Ishikawa (cell line): ENCODE measurements around the gene POU2F2.

Experiments used
- CEBPB ChIP-seq: IDR thresholded peaks from 2 replicates; pipeline ENCODE4 v1.6.1; 2012
- CREB1 ChIP-seq: IDR thresholded peaks from 2 replicates; pipeline ENCODE4 v1.6.1; 2012; ENCODE audit warnings: low read depth
- EGR1 ChIP-seq: IDR thresholded peaks from 2 replicates; pipeline ENCODE4 v1.6.1; 2012
- EP300 ChIP-seq: IDR thresholded peaks from 2 replicates; pipeline ENCODE4 v1.6.1; 2012; ENCODE audit warnings: borderline replicate concordance
- FOXM1 ChIP-seq: IDR thresholded peaks from 2 replicates; pipeline ENCODE4 v1.6.1; 2012; ENCODE audit warnings: low read depth, borderline replicate concordance
- MAX ChIP-seq: IDR thresholded peaks from 2 replicates; pipeline ENCODE4 v1.6.1; 2012
- NFIC ChIP-seq: IDR thresholded peaks from 2 replicates; pipeline ENCODE4 v1.6.1; 2012
- RAD21 ChIP-seq: IDR thresholded peaks from 2 replicates; pipeline ENCODE4 v1.6.1; 2012; ENCODE audit warnings: low read depth
- REST ChIP-seq: IDR thresholded peaks from 2 replicates; pipeline ENCODE4 v1.6.1; 2012; ENCODE audit warnings: low read depth, mild to moderate bottlenecking
- TAF1 ChIP-seq: IDR thresholded peaks from 2 replicates; pipeline ENCODE4 v1.6.1; 2012; ENCODE audit warnings: low read depth, mild to moderate bottlenecking
- TCF12 ChIP-seq: IDR thresholded peaks from 2 replicates; pipeline ENCODE4 v1.6.1; 2012; ENCODE audit warnings: low read depth
- USF1 ChIP-seq: IDR thresholded peaks from 2 replicates; pipeline ENCODE4 v1.6.1; 2012
- YY1 ChIP-seq: IDR thresholded peaks from 2 replicates; pipeline ENCODE4 v1.6.1; 2012; ENCODE audit warnings: low read depth

GRCh38 chr19:42131149-42132029, 857 bp downstream of the POU2F2 start:
- no peak for TF ChIP-seq CEBPB
- no peak for TF ChIP-seq TAF1
- no peak for TF ChIP-seq MAX
- no peak for TF ChIP-seq YY1
- TF ChIP-seq EGR1: no peak
- TF ChIP-seq REST: no peak
- no peak for TF ChIP-seq TCF12
- no peak for TF ChIP-seq NFIC
- TF ChIP-seq FOXM1: no peak
- no peak for TF ChIP-seq USF1
- TF ChIP-seq EP300: no peak
- TF ChIP-seq CREB1: no peak
- TF ChIP-seq RAD21: no peak
